G401 (cell line): ENCODE measurements around the gene RET. TPM values are rescaled to one million over a fixed set of nuclear protein-coding genes. Genes with fewer than 3 reads are reported as not detected.

Source experiments
- DNase-seq: peaks from one replicate; pipeline ENCODE4 v3.0.0-alpha.2; 2015; ENCODE audit warnings: low spot score
- in situ Hi-C: cut with HindIII; loops from 2 replicates; pipeline ENCODE4 v1.10.0; 2016; ENCODE audit warnings: low sequenced_read_pairs, mixed read lengths
- total RNA-seq: library from RNA; depleted of rRNA; stranded (reverse); fragments of >200 nt; shearing (Covaris generic); gene quantifications from 2 replicates; pipeline ENCODE4 v1.2.3, GENCODE V29; 2014

The RET gene
- total RNA-seq, 1 experiment from 2014 or later, result 0.03 TPM

- in situ Hi-C loops, result no loop called here
- DNase-seq, result no peak
These were observed 33.0 kb upstream of the RET start for GRCh38 chr10:43043773-43044447.

DNA sequence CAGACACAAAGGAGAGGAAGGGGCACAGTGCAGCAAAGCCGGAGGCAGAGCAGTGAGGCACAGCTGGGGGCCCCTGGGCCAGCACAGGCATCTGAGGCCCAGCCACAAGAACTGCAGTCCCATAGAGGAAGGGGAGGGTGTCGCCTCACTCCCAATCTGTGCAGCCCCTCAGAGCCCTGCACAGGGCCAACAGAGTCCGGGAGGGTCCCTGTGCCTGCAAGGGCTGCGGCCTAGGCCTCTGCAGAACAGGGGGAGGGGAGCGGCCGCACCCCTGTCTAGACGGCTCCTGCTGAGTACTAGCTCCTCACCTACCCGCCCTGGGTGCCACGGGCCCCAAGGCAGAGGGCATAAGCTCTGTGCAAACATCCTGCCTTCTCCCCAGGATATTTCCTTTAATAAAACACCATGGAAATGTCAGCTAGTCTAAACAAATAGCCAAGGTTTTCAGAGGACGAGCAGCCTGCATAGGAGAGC is 32.4 kb upstream of the RET start:
- no peak for DNase-seq
- in situ Hi-C loops, result no loop called here

DNA sequence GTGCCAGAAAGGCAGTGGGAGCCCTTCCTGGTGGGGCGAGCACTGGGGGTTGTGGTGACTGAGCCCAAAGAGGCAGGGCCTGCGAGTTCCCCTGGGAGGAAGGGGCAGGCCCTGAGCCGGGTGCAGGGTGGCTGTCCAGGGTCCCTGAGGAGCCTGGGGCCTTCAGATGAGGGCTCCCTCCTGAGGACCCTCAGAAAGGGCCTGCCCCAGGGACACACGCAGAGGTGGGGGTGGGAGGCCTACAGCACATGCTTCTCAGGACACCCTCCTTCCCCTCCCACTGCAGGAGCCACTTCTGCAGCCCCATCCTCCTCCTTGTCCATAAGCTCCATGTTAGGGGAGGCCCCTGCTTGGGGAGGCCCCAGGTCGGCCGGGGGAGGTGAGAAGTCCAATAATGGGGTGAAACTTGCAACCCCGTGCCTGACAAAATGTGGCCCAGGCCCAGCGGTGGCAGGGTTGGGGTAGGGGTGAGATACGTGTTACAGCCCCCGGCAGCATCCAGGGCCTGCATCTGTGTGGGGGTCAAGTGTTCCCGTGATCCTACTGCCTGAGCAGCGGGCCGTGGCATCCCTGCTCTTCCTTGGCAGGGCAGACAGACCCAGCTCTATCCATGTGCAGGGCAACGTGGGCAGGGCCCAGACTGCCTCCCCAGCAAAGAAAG is 31.8 kb upstream of the RET start:
- in situ Hi-C loops, result no loop called here
- no peak for DNase-seq

DNA sequence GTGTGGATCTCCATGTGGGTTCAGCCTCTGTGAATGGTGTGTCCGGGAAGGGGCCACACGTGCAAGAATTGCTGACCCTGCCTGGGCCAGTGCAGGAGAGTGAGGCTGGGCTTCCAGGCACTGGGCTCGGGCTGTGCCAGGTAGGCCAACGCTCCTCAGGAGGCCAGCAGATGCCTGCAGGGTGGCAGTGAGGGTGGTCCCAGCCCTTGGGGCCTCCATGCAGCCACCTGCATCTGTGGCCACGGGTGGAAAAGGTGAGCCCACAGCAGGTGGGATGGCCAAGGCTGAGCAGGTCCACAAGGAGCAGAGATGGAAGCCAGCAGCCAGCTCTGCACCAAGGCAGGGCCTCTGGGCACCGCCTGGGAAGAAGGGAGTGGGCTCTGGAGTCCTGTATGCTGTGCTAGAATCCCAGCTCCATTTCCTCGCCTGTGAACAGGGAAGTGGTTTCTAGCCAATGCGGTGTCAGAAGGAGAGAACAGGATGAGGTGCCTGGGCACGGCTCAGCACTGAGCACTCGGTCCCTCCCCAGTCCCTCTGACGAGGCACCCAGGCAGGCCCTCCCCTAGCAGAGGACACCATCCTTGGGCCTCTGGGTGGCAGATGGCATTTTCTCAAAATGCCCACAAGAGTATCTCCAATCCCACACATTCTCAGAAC is 31.1 kb upstream of the RET start:
- no peak for DNase-seq
- in situ Hi-C loops, result no loop called here

DNA sequence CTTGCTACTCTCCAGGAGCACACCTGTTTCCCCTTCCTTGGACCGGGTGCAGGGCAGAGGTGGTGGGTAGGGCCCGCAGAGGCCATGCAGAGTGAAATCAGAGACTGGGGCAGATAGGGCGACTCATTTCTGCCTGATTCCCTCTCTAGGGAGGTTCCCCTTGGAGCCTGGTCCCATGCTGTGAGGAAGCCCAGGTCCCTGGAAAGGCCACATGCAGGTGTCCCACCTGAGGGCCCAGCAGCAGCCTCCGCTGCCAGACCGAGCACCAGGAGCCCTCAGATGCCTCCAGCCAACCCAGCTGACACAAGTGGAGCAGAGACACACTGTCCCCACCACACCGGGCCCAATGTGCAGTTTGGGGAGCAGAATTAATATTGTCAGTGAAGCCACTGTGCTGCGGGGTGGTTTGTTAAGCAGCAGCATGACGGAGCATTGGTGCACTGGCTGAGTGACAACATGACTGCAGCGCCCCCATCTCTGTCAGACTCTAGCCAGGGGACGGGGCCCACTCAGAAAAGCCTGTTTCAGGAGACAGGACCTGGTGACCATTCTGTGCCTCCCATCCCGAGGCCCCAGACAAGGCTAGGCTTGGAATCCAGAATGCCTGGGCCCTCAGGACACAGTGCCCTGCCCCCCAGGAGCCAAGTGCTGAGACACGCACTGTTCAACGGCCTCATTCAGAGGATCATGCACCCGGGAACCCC is 30.4 kb upstream of the RET start:
- in situ Hi-C loops, result no loop called here
- DNase-seq, result no peak

- in situ Hi-C loops, result no loop called here
- DNase-seq, result no peak
These were observed 29.4 kb upstream of the RET start for GRCh38 chr10:43047288-43047970.

DNA sequence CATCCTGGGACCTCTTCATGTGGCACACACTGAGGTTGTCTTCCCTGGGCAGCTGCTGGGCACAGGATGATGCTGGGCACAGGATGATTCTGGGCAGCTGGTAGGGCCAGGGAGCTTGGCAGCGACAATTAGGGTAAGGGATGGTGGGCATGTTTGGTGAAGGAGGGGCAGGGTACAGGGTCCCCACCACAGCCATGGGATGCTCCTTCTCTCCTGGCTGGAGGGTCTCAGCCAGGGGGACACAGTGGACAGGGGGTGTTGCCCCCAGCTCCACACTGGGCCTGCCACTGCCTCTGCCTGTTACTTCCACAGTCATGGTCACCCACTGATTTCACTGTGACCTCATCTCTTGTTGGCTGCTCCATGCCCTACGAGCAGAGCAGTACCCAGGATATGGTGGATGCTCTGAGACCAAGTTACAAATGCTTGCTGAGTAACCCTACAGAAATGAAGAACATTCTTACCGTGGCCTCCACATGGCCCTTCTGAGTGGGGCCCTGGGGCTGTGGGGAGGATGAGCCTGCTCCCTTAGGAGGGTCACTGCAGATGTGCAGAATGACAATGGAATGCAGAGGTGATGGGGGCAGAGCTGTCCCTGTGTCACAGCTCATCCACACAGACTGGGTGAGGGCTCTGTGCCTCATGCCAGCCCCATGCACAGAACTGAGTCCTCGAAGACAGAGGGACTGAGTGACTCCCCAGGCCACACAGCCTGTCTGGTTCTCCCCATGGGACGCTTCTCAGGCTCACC is 28.4 kb upstream of the RET start:
- no peak for DNase-seq
- in situ Hi-C loops, result no loop called here

- in situ Hi-C loops, result no loop called here
- DNase-seq, result no peak
These were observed 27.8 kb upstream of the RET start for GRCh38 chr10:43049081-43049551.

DNA sequence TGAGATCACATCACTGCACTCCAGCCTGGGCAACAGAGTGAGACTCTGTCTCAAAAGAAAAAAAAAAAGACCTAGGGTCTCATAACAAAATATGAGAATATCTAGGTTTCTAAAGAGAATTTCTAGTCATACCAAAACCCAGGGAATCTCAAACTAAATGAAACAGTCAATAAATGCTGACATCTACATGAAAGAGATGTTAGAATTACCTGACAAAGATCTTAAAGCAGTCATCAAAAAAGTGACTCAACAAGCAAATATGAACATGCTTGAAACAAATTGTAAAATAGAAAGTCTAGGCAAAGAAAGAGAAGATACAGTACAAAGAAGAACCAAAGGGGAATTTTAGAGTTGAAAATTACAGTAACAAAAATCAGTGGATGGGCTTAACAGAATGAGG is 26.9 kb upstream of the RET start:
- in situ Hi-C loops, result no loop called here
- DNase-seq, result no peak

DNA sequence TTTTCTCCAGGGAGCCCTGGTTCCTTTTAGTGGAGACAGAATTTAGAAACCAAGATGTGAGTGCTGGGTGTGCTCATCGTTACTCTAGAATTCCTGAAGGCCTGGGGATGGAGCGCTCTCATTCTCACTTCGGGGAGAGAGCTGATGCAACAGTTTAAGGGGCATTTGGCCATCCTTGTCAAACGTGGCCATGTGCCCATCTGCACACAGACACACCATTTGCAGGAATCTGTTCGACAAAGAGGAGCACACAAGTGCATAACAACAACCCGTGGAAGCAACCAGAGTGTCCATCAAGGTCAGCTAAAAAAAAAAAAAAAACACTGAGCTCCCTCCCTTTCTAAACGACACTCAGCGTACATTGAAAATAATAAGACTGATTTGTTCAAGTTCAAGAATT is 23.0 kb upstream of the RET start:
- in situ Hi-C loops, result no loop called here
- no peak for DNase-seq

GRCh38 chr10:43054593-43054992 is 22.3 kb upstream of the RET start:
- in situ Hi-C loops, result no loop called here
- DNase-seq, result no peak

DNA sequence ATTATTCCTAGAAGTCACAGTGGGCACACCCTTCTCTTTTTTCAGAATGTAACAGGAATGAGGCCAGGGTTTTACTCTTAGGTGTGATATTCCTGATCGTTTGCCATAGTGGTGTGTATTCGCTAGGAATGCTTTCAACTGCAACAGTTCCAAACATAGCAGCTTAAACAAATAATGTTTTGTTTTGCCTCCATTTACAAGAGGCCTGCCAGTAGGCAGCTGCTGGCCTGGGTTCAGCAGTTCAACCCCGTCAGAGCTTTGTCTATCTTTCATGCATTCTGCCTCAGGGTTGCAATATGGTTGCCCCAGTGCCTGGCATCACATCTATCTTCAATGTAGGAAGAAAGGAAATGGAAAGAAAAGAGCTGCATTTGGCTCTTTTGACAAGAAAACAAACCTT is 21.7 kb upstream of the RET start:
- in situ Hi-C loops, result no loop called here

DNA sequence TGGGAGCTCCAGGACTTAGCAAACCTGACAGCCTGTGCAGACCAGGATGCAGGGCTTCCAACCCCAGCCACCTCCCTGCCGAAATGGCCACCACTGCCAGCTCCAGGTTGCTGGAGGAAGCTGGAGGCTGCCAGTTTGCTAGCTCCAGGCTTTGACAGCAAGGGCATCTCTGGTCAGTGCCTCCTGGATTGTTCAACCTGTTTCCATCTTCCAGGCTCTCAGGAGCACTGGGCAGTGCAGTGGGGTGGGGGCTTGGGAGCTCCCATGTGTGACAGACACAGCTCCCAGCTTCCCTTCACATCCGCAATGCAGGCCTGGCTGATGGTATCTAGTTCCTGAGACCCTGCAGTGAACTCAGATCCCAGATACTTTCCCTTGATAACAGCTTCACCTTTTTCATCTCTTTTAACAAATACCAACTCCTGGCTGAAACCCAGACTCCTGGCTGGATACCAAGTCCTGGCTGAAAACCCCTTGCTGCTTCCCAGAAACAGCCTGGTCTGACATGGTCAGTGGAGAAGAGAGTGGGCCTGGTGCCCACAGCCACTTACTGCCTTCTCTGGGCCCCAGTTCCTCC is 20.8 kb upstream of the RET start:
- in situ Hi-C loops, result no loop called here
- peak; percentile 39 for DNase-seq

More for the DNA sequence above, 21.7 kb upstream of the RET start:
- no peak for DNase-seq

- in situ Hi-C loops, result no loop called here
- DNase-seq, result no peak
These were observed 20.3 kb upstream of the RET start for GRCh38 chr10:43056568-43057011.

DNA sequence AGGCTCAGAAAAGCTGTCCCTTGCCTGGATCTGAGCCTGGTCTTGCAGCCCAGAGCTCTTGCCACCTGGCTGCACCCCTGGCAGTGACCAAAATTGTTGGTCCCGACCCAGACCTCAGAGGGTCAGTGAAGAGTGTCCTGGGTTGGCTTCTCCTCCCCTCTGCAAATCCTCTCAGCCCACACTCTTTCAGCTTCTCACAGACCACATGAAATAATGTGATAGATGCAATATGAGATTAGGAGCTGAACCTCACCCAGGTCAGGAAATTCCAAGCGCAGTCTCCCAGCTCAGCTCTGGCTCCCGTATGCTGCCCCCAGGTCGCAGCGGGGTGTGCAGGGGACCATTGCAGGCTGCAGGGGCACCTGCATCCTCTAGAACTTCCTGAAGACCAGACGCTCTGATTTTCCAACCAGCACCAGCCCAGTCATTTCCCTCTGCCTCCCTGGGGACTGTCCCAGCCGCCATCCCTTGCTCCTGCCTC is 19.6 kb upstream of the RET start:
- DNase-seq, result no peak
- in situ Hi-C loops, result no loop called here

- in situ Hi-C loops, result no loop called here
- no peak for DNase-seq
These were observed 19.0 kb upstream of the RET start for GRCh38 chr10:43057831-43058340.

- in situ Hi-C loops, result no loop called here
- no peak for DNase-seq
These were observed 18.0 kb upstream of the RET start for GRCh38 chr10:43058716-43059335.
